Testis (tissue), 3 donors: ENCODE results near the gene UBL4A. TPM values are rescaled to one million over a fixed set of nuclear protein-coding genes. Genes with fewer than 3 reads are reported as not detected.

Experiments
- DNase-seq: peaks from one replicate; pipeline ENCODE4 v3.0.0-alpha.2; 2019
- H3K27ac ChIP-seq, 2 donors: fragments of 200-600 bp; sonication (generic); one replicate each; pipeline ENCODE4 v1.5.1; 2019
- H3K27me3 ChIP-seq: fragments of 200-600 bp; sonication (generic); one replicate; pipeline ENCODE4 v1.5.1; 2019
- H3K36me3 ChIP-seq: fragments of 200-600 bp; sonication (generic); one replicate; pipeline ENCODE4 v1.5.1; 2017; ENCODE audit warnings: low read depth; ENCODE audit errors: missing control alignments
- H3K4me1 ChIP-seq: fragments of 200-600 bp; sonication (generic); one replicate; pipeline ENCODE4 v1.5.1; 2019
- H3K4me3 ChIP-seq, 2 donors: fragments of 200-600 bp; sonication (generic); one replicate each; pipeline ENCODE4 v1.5.1; 2017 to 2019
- H3K9me3 ChIP-seq: fragments of 200-600 bp; sonication (generic); one replicate; pipeline ENCODE4 v1.5.1; 2017
- POLR2A ChIP-seq: fragments of 450-650 bp; IDR thresholded peaks from one replicate; pipeline ENCODE4 v1.6.1; 2017; ENCODE audit warnings: antibody characterized with exemption, mild to moderate bottlenecking, moderate library complexity
- WGBS, 2 donors: methylation state at CpG; one replicate each; pipeline ENCODE4 v1.1.5; 2018; 5-methylcytosine and 5-hydroxymethylcytosine counted together
- intact Hi-C: fragments of 100-400 bp; cut with DNase I; formaldehyde crosslinking; loops from one replicate; pipeline ENCODE4 v1.15.1; 2023; ENCODE audit warnings: low total_unique reads
- polyA plus RNA-seq: library from polyadenylated mRNA; stranded (reverse); fragments of 350-450 nt; fragmentation: Illumina TruSeq; extraction: RNeasy Lipid Tissue Mini Kit (QIAGEN cat#74804); gene quantifications from one replicate; pipeline ENCODE4 v1.2.3, GENCODE V29; 2014; ENCODE audit warnings: low read depth, low replicate concordance; ENCODE audit not compliant: insufficient read depth
- total RNA-seq, 2 donors: library from RNA; depleted of rRNA; stranded (reverse); fragments of >200 nt; gene quantifications; one replicate each; pipeline ENCODE4 v1.2.3, GENCODE V29; 2016
- TF ChIP-seq, protein P1 (sequence below), 3 experiments: fragments of 450-650 bp in 2 of 3; fragments of 200-600 bp in 1 of 3; sonication (generic) in 1 of 3; IDR thresholded peaks; one replicate each; pipeline ENCODE4 v1.5.1; 2016 to 2019; ENCODE audit warnings: antibody characterized with exemption in 3 of 3, mild to moderate bottlenecking in 2 of 3, moderate library complexity in 1 of 3

The UBL4A gene
- total and polyA plus RNA-seq, 3 donors from 2014 or later, result 13.3 to 18.9 (median 16.8) TPM

DNA sequence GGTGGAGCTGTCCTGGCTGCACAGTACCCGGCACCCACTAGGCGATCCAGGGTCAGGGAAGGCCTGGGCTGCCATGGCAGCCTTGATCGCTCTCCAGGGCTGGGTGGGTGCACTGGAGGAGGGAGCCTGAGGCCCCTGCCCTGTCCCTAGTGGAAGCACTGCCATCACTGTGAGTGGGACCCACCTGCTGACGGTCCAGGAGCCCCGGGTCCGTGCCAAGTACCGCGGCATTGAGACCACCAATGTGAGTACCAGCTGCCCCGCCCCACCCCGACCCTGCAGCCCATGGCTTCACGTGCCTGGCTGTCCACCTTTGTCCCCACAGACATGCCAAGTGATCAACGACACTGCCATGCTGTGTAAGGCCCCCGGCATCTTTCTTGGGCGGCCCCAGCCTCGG, 19.5 kb downstream of the UBL4A start:
- H3K4me1 ChIP-seq, result no peaks in the 10 kb centered on the region
- no peaks in the 10 kb centered on the region for H3K36me3 ChIP-seq
- intact Hi-C loops, result no loop called here
- H3K27me3 ChIP-seq, result no peaks in the 10 kb centered on the region
- 96% methylated on average over 11 of the region's 15 CpGs; no CpG with 5 or more reads in 1 of the 2 donors for WGBS, 2 donors
- TF ChIP-seq POLR2A, result no peak
- TF ChIP-seq, protein P1, sequence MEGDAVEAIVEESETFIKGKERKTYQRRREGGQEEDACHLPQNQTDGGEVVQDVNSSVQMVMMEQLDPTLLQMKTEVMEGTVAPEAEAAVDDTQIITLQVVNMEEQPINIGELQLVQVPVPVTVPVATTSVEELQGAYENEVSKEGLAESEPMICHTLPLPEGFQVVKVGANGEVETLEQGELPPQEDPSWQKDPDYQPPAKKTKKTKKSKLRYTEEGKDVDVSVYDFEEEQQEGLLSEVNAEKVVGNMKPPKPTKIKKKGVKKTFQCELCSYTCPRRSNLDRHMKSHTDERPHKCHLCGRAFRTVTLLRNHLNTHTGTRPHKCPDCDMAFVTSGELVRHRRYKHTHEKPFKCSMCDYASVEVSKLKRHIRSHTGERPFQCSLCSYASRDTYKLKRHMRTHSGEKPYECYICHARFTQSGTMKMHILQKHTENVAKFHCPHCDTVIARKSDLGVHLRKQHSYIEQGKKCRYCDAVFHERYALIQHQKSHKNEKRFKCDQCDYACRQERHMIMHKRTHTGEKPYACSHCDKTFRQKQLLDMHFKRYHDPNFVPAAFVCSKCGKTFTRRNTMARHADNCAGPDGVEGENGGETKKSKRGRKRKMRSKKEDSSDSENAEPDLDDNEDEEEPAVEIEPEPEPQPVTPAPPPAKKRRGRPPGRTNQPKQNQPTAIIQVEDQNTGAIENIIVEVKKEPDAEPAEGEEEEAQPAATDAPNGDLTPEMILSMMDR (IDR thresholded peaks at IDR 0.05), result no peak
- no peak overlapping the region for H3K4me3 ChIP-seq
- H3K9me3 ChIP-seq, result no peaks in the 10 kb centered on the region
- H3K27ac ChIP-seq, result no peak overlapping the region
- no peak for DNase-seq

- H3K27me3 ChIP-seq, result no peaks in the 10 kb centered on the region
- no peaks in the 10 kb centered on the region for H3K4me1 ChIP-seq
- 93% methylated on average over 18 of the region's 32 CpGs; no CpG with 5 or more reads in 1 of the 2 donors for WGBS, 2 donors
- no peaks in the 10 kb centered on the region for H3K9me3 ChIP-seq
- DNase-seq, result no peak
- intact Hi-C loops, result no loop called here
- no peak for TF ChIP-seq POLR2A
- TF ChIP-seq, protein P1 (IDR thresholded peaks at IDR 0.05), result no peak
- no peak overlapping the region for H3K4me3 ChIP-seq
- no peak overlapping the region for H3K27ac ChIP-seq
- H3K36me3 ChIP-seq, result no peaks in the 10 kb centered on the region
These were observed 20.4 kb downstream of the UBL4A start for GRCh38 chrX:154466036-154466435.

GRCh38 chrX:154465601-154466000, 20.8 kb downstream of the UBL4A start:
- 94% methylated on average over 12 of the region's 14 CpGs; no CpG with 5 or more reads in 1 of the 2 donors for WGBS, 2 donors
- H3K27ac ChIP-seq, result no peak overlapping the region
- no peaks in the 10 kb centered on the region for H3K9me3 ChIP-seq
- no peaks in the 10 kb centered on the region for H3K4me1 ChIP-seq
- TF ChIP-seq, protein P1 (IDR thresholded peaks at IDR 0.05), result no peak
- TF ChIP-seq POLR2A, result no peak
- H3K27me3 ChIP-seq, result no peaks in the 10 kb centered on the region
- intact Hi-C loops, result no loop called here
- DNase-seq, result no peak
- H3K4me3 ChIP-seq, result no peak overlapping the region
- no peaks in the 10 kb centered on the region for H3K36me3 ChIP-seq

DNA sequence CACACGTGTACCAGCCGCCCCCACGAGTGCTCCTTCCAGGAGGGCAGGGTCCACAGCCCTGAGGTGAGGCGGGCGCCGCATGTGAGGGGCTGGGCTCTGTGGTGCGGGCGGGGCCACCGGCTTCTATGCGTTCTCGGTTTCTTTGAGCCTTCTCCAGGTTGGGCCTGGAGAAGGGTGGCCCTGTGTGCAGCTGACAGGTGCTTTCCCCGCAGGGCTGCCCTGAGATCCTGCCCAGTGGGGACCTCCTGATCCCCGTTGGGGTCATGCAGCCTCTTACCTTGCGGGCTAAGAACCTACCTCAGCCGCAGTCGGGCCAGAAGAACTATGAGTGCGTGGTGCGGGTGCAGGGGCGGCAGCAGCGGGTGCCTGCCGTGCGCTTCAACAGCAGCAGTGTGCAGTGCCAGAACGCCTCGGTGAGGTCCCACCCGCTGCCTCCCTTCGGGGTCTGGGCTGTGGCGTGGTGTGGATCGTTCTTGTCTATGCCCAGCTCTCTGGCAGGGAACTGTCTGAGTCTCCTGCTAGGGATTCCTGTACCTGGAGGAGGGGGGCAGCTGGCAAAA, 21.5 kb downstream of the UBL4A start:
- no peak for DNase-seq
- H3K4me3 ChIP-seq, result no peak overlapping the region
- H3K4me1 ChIP-seq, result no peaks in the 10 kb centered on the region
- no peak overlapping the region for H3K27ac ChIP-seq
- no peaks in the 10 kb centered on the region for H3K36me3 ChIP-seq
- TF ChIP-seq, protein P1 (IDR thresholded peaks at IDR 0.05), result no peak
- no peak for TF ChIP-seq POLR2A
- H3K27me3 ChIP-seq, result no peaks in the 10 kb centered on the region
- intact Hi-C loops, result no loop called here
- 94% methylated on average over 13 of the region's 28 CpGs; no CpG with 5 or more reads in 1 of the 2 donors for WGBS, 2 donors
- H3K9me3 ChIP-seq, result no peaks in the 10 kb centered on the region

- Histone ChIP-seq H3K4me1 (no peaks in the 10 kb centered on the region), H3K36me3 (no peaks in the 10 kb centered on the region), H3K27ac (no peak overlapping the region), H3K4me3 (no peak overlapping the region), H3K27me3 (no peaks in the 10 kb centered on the region), H3K9me3 (no peaks in the 10 kb centered on the region)
- DNase-seq, result no peak
- WGBS, 2 donors, result 90% methylated on average over 6 of the region's 36 CpGs; no CpG with 5 or more reads in 1 of the 2 donors
- intact Hi-C loops, result no loop called here
- TF ChIP-seq, protein P1 (IDR thresholded peaks at IDR 0.05), result no peak
- no peak for TF ChIP-seq POLR2A
These were observed 22.7 kb downstream of the UBL4A start for GRCh38 chrX:154463611-154464220.
